K562 (cell line): ENCODE data around the gene HHATL.

ENCODE experiments used
- ATF2 ChIP-seq: sonication (generic); formaldehyde crosslinking; IDR thresholded peaks from 2 replicates; pipeline ENCODE4 v1.8.1; 2022; ENCODE audit warnings: missing genetic modification reagents
- CREM ChIP-seq: IDR thresholded peaks from 2 replicates; pipeline ENCODE4 v1.6.1; 2014; ENCODE audit warnings: antibody characterized with exemption, low read depth
- CTCF ChIP-seq, 3 experiments: IDR thresholded peaks in 2 of 3; conservative IDR thresholded peaks in 1 of 3; 2 replicates each; pipeline ENCODE4 v1.5.1; 2011 to 2012; ENCODE audit warnings: low read length in 3 of 3, mild to moderate bottlenecking in 3 of 3, control low read depth in 2 of 3, improper control_type of control experiment in 1 of 3, inconsistent platforms in 1 of 3, low read depth in 1 of 3, mixed read lengths in 1 of 3, moderate library complexity in 1 of 3; ENCODE audit not compliant: insufficient read depth in 2 of 3
- ELF4 ChIP-seq: fragments of 450-650 bp; formaldehyde crosslinking; IDR thresholded peaks from 2 replicates; pipeline ENCODE4 v1.4.0; 2022; ENCODE audit warnings: missing genetic modification characterization
- FOSL1 ChIP-seq: fragments of 200-800 bp; sonication (Bioruptor generic); conservative IDR thresholded peaks from 2 replicates; pipeline ENCODE4 v1.6.1; 2016; ENCODE audit warnings: missing genetic modification characterization, missing compliant biosample characterization
- FOXJ3 ChIP-seq: sonication (generic); formaldehyde crosslinking; IDR thresholded peaks from 2 replicates; pipeline ENCODE4 v1.4.0; 2020; ENCODE audit warnings: mild to moderate bottlenecking, missing genetic modification reagents
- FOXO4 ChIP-seq: fragments of 450-650 bp; formaldehyde crosslinking; IDR thresholded peaks from 2 replicates; pipeline ENCODE4 v1.4.0; 2020; ENCODE audit warnings: mild to moderate bottlenecking, moderate library complexity
- JUND ChIP-seq, 2 experiments: IDR thresholded peaks; 2 replicates in 1 of 2; 3 replicates in 1 of 2; pipeline ENCODE4 v1.6.1; 2011; ENCODE audit warnings: borderline replicate concordance in 2 of 2, low read depth in 2 of 2, low read length in 2 of 2, improper control_type of control experiment in 1 of 2, missing biosample characterization in 1 of 2, missing genetic modification characterization in 1 of 2, missing genetic modification reagents in 1 of 2
- NR2F6 ChIP-seq: fragments of 450-650 bp; formaldehyde crosslinking; IDR thresholded peaks from 2 replicates; pipeline ENCODE4 v1.4.0; 2020; ENCODE audit warnings: mild to moderate bottlenecking
- NRF1 ChIP-seq, 2 experiments: fragments of 450-650 bp; IDR thresholded peaks in 1 of 2; conservative IDR thresholded peaks in 1 of 2; 2 replicates each; pipeline ENCODE4 v1.6.1; 2014; ENCODE audit warnings: mild to moderate bottlenecking in 2 of 2
- RCOR1 ChIP-seq, 2 experiments: IDR thresholded peaks; 2 replicates each; pipeline ENCODE4 v1.6.1; 2012; ENCODE audit warnings: low read depth in 2 of 2, low read length in 2 of 2, borderline replicate concordance in 1 of 2, improper control_type of control experiment in 1 of 2
- TEAD2 ChIP-seq: fragments of 450-650 bp; IDR thresholded peaks from 2 replicates; pipeline ENCODE4 v1.6.1; 2016; ENCODE audit warnings: missing genetic modification characterization, control low read depth, missing compliant biosample characterization
- ZC3H4 ChIP-seq: sonication (generic); formaldehyde crosslinking; IDR thresholded peaks from 2 replicates; pipeline ENCODE4 v1.9.0; 2021; ENCODE audit warnings: missing genetic modification reagents, borderline replicate concordance
- ZNF124 ChIP-seq: sonication (generic); formaldehyde crosslinking; IDR thresholded peaks from 2 replicates; pipeline ENCODE4 v1.8.1; 2022; ENCODE audit warnings: missing genetic modification reagents

DNA sequence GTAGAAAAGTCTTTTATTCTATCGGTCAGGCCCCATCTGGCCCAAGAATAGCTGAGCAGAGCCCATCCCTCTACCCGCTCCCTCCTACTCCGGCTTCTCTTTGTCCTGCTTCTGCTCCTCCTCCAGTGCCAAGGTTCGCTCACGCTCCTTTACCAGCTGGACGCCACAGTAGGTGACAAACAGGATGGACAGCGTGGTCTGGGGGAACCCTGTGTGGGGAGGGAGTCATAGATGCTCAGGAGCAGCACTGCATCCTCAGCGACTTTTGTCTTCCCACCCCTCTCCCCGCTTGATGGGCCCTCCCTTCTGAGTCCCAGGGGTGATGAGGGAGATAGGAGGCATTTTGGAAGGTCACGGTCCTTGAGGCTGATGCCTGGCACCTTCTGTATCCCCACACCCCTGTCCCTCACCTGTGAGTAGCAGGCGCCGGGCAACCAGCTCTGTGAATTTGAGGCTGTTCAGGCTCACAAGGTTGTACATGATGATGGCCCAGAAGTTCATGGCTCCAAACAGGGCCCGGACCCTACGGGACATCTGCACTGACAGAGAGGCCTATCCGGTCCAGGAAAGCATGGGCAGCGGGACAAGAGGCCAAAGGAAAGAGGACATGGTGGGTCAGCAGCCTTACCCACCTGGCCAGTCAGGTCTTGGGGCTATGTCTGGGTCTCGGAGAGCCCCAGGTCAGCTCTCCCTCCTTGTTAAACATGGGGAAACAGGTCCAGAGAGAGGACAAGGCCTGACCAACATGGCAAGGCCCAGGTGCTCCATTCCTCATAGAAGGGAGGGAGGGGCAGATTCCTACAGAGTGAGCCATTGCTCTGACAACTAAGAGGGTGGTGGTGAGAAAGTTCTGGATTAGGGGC lies 9.7 kb downstream of the HHATL start:
- TF ChIP-seq CTCF (IDR thresholded peaks at IDR 0.05 in 2 of 3, conservative IDR thresholded peaks at IDR 0.05 in 1 of 3; ENCODE audit: insufficient read depth in 2 of 3, low read depth in 1 of 3, low read length in 3 of 3) (no peak), FOSL1 (no peak), ZNF124 (CRISPR knock-in tag) (no peak), NR2F6 (CRISPR knock-in tag) (no peak), ELF4 (CRISPR knock-in tag) (no peak), FOXJ3 (CRISPR knock-in tag) (no peak), FOXO4 (CRISPR knock-in tag) (no peak), ZC3H4 (CRISPR knock-in tag) (no peak), RCOR1 (IDR thresholded peaks at IDR 0.05; ENCODE audit: borderline replicate concordance in 1 of 2, low read depth in 2 of 2, low read length in 2 of 2) (no peak), ATF2 (CRISPR knock-in tag) (no peak), CREM (no peak), TEAD2 (tag) (no peak), JUND (IDR thresholded peaks at IDR 0.05; ENCODE audit: borderline replicate concordance, low read depth, low read length) (no peak), JUND (tag; IDR thresholded peaks at IDR 0.05; ENCODE audit: borderline replicate concordance, low read depth, low read length) (no peak), NRF1 (conservative IDR thresholded peaks at IDR 0.05 in 1 of 2, IDR thresholded peaks at IDR 0.05 in 1 of 2) (no peak)
